ENCODE measurements around the gene PPDPF. TPM values are rescaled to one million over a fixed set of nuclear protein-coding genes. Genes with fewer than 3 reads are reported as not detected.

PPDPF gene
- total and polyA plus RNA-seq, 11 donors = 182 to 442 (median 269) TPM

DNA sequence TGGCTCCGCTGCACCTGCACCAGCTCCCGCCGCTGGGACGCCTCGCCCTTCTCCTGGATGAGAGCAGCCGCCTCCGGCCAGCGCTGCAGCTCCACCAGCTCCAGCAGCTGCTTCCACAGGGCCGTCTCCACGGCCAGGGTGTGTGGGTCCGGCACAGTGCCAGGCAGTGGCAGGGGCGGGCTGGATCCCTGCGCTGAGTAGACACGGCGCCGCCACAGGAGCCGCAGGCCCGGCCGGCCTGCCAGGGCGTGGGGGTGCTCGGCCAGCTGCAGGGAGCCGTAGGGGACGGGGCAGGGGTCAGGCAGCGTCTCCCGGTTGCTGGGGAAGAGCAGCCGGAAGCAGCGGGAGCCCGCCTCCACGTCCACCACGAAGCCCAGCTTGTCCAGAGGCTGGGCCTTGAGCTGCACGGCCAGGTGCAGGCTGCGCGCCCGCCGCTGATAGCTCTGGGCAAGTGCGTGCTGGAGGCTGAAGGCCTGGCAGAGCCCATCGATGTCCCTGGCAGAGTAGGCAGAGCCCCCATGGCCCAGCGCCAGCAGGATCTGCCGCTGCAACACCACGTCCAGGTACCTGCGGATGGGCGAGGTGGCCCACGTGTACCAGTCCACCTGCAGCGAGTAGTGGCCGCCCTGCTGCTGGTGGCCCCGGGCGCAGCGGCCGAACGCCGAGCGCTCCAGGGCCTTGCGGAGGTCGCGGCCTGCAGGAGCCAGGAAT lies 42.8 kb downstream of the PPDPF start:
- Histone ChIP-seq H3K36me3 (peaks cover 4 to 96% (median 66%) of the 10 kb centered on the region in 9 donors), H3K27me3 (no peaks in the 10 kb centered on the region), H3K4me3 (no peak overlapping the region), H3K9me3 (no peaks in the 10 kb centered on the region), H3K27ac (no peak overlapping the region), H3K4me1 (peaks cover 0 to 16% (median 0%) of the 10 kb centered on the region in 12 donors)
- WGBS, 4 donors = 88 to 98% (median 96%) methylated on average over 5 to 55 of the region's 55 CpGs
- ATAC-seq = no peak
- no peak for DNase-seq
- TF ChIP-seq POLR2A (IDR thresholded peaks at IDR 0.05) = no peak
- TF ChIP-seq, protein P1, sequence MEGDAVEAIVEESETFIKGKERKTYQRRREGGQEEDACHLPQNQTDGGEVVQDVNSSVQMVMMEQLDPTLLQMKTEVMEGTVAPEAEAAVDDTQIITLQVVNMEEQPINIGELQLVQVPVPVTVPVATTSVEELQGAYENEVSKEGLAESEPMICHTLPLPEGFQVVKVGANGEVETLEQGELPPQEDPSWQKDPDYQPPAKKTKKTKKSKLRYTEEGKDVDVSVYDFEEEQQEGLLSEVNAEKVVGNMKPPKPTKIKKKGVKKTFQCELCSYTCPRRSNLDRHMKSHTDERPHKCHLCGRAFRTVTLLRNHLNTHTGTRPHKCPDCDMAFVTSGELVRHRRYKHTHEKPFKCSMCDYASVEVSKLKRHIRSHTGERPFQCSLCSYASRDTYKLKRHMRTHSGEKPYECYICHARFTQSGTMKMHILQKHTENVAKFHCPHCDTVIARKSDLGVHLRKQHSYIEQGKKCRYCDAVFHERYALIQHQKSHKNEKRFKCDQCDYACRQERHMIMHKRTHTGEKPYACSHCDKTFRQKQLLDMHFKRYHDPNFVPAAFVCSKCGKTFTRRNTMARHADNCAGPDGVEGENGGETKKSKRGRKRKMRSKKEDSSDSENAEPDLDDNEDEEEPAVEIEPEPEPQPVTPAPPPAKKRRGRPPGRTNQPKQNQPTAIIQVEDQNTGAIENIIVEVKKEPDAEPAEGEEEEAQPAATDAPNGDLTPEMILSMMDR (IDR thresholded peaks at IDR 0.05) = no peak
- intact Hi-C loops (cut with DNase I) = no loop called here

DNA sequence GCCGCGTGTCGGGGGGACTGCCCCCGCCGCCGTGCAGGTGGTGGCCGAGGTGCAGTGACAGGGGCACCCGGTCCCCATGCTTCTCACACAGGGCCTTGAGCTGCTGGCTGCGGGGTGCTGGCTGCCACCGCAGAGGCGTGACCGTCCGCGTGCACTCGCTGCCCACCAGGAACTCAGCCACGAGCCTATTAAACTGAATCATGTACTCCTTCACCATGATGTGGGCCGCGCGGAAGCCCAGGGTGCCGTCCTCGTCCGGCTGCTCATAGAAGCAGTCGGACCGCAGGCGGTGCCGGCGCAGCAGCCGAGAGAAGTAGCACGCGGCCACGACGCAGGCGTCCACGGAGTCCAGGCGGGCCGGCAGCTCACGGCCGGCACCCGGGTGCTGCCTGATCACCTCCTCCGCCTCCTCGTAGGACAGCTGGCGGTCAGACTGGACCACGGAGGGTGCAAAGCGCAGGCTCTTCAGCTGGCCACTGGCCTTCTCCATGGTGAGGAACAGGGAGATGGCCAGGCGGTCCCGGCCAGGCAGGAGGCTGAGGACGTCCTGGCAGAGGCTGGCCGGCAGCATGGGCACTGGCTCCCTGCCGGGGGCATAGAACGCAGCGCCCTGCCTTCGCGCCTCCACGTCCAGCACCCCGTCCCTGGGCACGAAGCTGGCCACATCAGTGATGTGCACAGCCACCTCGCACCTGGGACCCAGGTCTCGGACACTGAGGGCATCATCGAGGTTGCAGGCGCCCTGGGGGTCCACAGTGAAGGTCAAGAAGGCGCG lies 43.7 kb downstream of the PPDPF start:
- Histone ChIP-seq H3K9me3 (no peaks in the 10 kb centered on the region), H3K36me3 (peaks cover 4 to 93% (median 59%) of the 10 kb centered on the region in 9 donors), H3K4me1 (peaks cover 0 to 25% (median 0%) of the 10 kb centered on the region in 12 donors), H3K4me3 (no peak overlapping the region), H3K27ac (no peak overlapping the region), H3K27me3 (no peaks in the 10 kb centered on the region)
- TF ChIP-seq POLR2A (IDR thresholded peaks at IDR 0.05) = no peak
- TF ChIP-seq, protein P1 (IDR thresholded peaks at IDR 0.05) = no peak
- intact Hi-C loops (cut with DNase I) = no loop called here
- no peak for DNase-seq
- no peak for ATAC-seq
- 93 to 96% (median 96%) methylated on average over 37 to 62 of the region's 62 CpGs for WGBS, 4 donors

DNA sequence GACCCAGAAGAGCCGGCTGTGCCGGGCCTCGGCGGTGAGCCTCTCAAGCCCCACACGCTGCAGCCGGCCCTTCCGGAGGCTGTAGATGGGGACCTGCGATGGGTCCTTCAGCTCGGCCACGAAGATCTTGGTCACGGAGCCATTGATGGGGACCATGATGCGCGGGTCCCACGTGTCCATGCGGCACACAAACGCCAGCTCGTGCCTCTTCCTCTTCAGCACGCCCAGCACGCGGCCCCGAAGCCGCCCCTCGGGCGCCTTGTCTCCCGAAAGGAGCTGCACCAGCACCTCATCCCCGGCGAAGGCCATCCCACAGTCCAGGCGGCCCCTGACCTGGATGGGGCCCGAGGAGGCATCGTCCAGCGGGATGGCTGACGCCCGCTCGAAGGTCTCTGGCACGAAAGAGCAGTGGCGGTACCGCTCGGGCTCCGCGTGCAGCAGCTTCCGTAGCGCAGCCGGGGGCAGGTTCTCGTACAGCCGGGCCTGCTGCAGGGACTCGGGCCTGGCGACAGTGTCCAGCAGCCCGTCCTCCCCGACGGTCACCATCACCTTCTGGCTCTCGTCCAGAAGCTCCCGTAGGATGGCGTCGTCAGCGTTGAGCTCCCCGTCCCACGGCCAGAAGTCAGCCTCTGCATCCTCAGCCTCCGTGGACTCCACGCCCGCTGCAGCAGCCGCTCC lies 44.6 kb downstream of the PPDPF start:
- no peaks in the 10 kb centered on the region for H3K9me3 ChIP-seq
- no peak for DNase-seq
- 93 to 95% (median 95%) methylated on average over 51 to 61 of the region's 61 CpGs for WGBS, 4 donors
- no peak overlapping the region for H3K27ac ChIP-seq
- H3K4me3 ChIP-seq = no peak overlapping the region
- intact Hi-C loops (cut with DNase I) = no loop called here
- peaks cover 0 to 29% (median 0%) of the 10 kb centered on the region in 12 donors for H3K4me1 ChIP-seq
- peaks cover 4 to 89% (median 54%) of the 10 kb centered on the region in 9 donors for H3K36me3 ChIP-seq
- no peak for ATAC-seq
- TF ChIP-seq POLR2A (IDR thresholded peaks at IDR 0.05) = no peak
- H3K27me3 ChIP-seq = no peaks in the 10 kb centered on the region

DNA sequence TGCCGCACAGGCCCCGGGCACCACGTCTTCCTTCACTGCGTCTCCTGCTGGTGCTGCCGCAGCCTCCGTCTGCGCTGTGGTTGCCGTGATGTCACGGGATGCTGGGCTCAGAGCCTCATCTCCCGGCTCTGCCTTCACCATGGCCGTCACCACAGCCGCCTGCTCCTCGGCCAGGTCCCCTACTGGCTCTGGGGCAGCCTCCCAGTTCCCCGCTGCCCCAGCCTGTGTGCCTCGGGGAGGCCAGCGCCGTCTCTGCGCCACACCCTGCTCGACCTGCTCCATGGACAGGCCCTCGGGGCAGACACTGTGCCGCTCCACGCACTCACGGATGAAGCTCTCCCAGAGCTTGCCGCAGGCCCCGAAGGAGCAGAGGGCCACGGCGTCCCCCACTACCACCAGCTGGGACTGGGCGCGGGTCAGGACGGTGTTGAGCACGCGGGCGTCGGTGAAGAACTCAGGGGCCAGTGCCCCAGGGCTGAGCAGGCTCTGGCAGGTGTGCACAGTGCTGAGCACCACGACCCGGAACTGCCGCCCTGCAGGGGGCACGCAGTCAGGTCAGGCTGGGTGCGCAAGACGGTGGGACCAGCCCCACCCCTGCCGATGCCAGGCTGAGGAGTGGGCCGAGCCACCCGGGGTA lies 45.3 kb downstream of the PPDPF start:
- no peak for DNase-seq
- Histone ChIP-seq H3K36me3 (peaks cover 4 to 83% (median 48%) of the 10 kb centered on the region in 9 donors), H3K4me1 (peaks cover 0 to 29% (median 0%) of the 10 kb centered on the region in 12 donors), H3K27me3 (no peaks in the 10 kb centered on the region), H3K4me3 (no peak overlapping the region), H3K9me3 (no peaks in the 10 kb centered on the region), H3K27ac (no peak overlapping the region)
- no peak for ATAC-seq
- intact Hi-C loops (cut with DNase I) = no loop called here
- TF ChIP-seq, protein P1 (IDR thresholded peaks at IDR 0.05) = no peak
- no peak for TF ChIP-seq POLR2A (IDR thresholded peaks at IDR 0.05)
- WGBS, 4 donors = 96 to 97% (median 97%) methylated on average over 33 to 43 of the region's 43 CpGs
